HG03558 (cell line): ENCODE data around the gene ARHGAP6.
A peak's percentile ranks its signal among the peaks of the same experiment; 100 is the strongest.
"Not testable (repeated sequence)": the region's sequence is repeated elsewhere in the genome, so short reads cannot be mapped to it uniquely, and the experiment has no call there.

ENCODE experiments used
- ATAC-seq: cut with Tn5 transposase; IDR thresholded peaks from one replicate; pipeline ENCODE4 v1.9.1; 2021; ENCODE audit warnings: moderate number of reproducible peaks; ENCODE audit not compliant: unreplicated experiment; ENCODE audit errors: extremely low read depth

ARHGAP6 gene

GRCh38 chrX:11371106-11371505 lies 294.6 kb downstream of the ARHGAP6 start:
- ATAC-seq = no peak

DNA sequence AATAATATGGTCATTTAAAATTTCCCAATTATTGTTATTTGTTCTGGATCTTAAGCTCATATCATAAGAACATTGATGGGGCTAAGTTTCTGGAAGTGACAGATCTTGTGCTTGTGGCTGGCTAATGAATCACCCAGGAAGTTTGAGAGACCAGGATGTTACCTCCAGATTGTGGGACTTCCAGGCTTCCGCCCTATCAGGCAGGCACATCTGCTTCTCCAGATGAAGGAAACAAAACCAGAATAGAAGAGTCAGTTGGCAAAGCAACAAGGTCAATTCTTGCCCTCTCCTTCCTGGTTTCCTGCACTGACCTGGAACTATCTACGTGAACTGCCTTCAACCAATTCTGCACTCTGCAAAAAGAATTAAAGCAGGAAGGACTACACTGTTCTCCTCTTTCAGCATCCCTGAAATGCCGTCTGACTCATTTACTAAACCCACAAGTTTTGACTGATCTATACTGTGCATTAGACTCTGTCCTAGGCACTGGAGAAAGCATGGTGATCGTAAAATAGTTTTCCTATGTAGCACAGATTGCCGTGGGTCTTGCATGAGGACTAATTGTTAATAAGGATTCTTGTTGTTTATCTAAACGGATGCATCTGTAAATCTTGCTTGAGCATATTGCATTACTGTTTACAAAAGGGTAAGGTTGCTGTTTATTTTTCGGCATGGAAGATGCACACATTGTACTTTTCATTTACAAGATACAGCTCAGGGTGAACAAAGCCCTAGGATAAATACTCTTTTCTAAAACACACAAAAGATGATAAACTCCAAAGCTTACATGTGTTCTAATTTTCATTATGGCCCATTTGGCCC lies 297.9 kb downstream of the ARHGAP6 start:
- ATAC-seq = no peak

GRCh38 chrX:11366998-11367595 lies 298.6 kb downstream of the ARHGAP6 start:
- ATAC-seq = no peak

- ATAC-seq = no peak
Measured at GRCh38 chrX:11365426-11365825, 300.3 kb downstream of the ARHGAP6 start.

DNA sequence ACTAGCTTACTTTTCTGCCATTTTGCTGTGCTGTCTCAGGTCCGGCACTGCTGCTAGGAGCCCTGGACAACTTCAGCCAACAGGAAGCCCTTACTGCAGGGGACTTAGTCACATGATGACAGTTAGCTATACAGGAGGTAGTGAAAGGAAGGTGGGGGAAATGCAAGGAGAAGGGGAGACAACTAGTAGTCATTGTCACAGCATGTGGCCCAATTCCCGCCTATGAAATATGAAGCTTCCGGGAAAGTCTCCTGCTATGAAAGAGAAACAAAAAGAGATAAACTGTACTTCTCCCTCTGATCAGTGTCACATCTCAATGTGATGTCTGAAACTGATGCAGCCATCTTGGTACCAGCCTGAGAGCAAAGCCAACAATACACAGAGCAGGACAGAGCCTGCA lies 300.9 kb downstream of the ARHGAP6 start:
- no peak for ATAC-seq

- ATAC-seq = not testable (repeated sequence)
Measured at GRCh38 chrX:11363825-11364224, 301.9 kb downstream of the ARHGAP6 start.

DNA sequence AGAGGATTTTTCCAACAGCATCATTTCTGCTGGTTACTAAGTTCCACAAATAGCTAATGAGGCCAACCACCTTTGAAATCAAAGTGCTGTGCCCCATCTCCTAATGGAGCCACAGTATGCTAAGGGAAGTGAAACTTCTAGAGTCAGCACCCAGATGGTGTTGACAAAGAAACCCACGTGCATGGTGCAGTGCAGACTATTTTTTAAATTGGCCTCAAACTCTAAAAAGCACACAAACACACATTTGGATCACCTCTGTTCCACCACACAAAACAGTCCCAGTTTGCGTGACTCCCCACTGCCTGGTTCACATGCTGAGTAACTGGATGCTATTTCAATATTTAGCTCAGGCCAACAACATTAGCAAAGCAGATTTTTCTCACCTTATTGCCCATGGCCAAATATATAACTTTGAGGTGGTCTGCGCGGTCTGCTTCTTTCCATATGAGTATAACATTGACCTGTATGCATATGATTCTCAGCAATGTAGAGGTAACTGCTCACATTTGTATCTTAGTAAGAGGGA lies 302.6 kb downstream of the ARHGAP6 start:
- peak; percentile 94 for ATAC-seq

DNA sequence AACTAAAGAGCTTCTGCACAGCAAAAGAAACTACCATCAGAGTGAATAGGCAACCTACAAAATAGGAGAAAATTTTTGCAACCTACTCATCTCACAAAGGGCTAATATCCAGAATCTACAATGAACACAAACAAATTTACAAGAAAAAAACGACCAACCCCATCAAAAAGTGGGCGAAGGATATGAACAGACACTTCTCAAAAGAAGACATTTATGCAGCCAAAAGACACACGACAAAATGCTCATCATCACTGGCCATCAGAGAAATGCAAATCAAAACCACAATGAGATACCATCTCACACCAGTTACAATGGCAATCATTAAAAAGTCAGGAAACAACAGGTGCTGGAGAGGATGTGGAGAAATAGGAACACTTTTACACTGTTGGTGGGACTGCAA lies 304.1 kb downstream of the ARHGAP6 start:
- ATAC-seq = not testable (repeated sequence)

DNA sequence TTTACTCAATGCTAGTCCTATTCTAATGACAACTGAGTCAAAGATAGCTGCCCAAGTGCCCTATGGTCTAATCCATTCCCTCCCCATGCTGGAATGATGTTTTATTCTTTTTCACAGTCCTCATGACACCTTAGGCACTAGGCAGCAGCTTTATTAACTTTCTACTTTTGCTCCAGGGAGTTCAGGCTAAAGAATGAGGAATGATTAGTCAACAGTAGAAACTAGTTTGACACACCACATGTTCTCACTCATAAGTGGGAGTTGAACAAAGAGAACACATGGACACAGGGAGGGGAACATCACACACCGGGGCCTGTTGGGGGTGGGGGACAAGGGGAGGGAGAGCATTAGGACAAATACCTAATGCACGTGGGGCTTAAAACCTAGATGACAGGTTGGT lies 309.8 kb downstream of the ARHGAP6 start:
- not testable (repeated sequence) for ATAC-seq

DNA sequence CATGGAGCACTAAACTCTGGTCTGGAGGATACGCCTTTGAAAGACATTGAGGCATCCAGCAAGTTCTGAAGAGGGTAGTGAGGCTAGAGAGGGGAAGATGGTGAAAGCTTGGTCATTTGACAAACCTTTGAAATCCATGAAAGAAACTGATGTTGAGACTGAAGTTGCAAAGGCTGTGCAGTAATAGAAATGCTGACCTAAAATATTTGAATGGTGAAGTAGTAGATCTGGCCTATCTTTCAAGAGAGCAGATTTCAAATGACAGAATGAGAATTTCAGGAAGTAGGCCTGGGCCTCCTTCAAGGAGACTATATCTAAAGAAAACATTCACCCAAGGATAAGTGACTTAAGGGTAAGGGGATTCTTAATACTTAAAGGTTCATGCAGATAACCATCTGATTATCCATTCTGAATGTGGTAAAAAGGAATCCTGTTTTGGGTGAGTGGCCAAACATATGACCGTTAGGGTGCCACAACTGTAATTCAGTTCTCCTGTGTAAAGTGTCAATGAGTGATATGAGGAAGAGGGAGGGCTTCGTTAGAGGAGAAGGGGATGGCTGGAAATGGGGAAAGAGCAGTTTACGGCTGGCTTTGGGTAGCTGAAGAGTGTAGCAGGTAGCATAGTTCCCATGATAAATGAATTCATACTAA lies 310.3 kb downstream of the ARHGAP6 start:
- no peak for ATAC-seq

DNA sequence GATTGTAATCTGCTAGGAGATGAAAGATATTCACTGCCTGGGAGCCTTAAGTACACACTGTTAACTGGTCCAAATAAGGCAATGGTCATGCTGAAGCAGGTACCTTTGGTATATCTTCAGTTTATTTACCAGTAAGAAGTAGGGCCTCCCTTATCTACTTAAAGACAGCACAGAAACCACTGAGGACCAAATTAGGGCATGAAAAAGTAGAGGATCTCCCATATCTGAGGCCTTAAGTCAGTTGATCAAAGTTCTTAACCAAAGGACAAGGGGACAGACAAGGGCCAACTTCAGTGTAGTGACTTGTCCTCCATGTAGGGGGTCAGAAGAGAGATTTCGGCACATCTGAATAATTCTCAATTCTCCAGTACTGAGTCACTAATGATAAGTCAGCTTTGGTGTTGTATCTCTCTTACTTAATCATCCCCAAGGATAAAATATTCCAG lies 313.4 kb downstream of the ARHGAP6 start:
- no peak for ATAC-seq

GRCh38 chrX:11351375-11352295 lies 314.1 kb downstream of the ARHGAP6 start:
- ATAC-seq = peak; percentile 8

DNA sequence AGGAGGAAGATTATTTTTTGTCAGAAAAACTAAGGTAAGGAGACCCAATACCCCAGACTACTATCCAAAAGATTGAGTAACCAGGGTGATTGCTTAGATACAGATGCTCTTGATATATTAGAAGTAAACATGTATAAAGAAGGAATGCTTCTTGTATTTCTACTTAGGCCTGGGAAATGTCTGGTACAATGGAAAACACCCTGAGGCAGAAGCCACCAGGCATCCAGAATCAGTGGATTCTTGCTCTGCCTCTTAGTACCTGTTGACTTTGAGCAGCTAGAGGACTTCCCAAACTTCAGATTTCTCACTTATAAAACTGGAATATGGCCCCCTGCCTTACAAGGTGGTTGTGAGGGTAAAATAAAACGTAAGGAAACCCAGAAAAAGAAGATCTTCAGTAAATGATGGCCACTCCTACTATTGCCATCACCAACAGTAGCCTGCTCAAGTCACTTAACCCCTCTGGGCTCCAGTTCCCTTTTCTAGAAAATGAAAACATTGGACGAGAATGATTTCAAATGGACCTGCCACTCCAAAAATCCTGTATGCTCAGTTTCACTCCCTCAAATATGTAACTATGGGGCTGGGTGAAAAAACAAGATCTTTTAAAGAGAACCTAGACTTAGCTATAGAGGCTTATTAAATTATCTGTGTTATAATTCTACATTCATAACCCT lies 315.9 kb downstream of the ARHGAP6 start:
- no peak for ATAC-seq

GRCh38 chrX:11349020-11349419 lies 316.7 kb downstream of the ARHGAP6 start:
- no peak for ATAC-seq

- ATAC-seq = no peak
Measured at GRCh38 chrX:11347300-11347699, 318.4 kb downstream of the ARHGAP6 start.

DNA sequence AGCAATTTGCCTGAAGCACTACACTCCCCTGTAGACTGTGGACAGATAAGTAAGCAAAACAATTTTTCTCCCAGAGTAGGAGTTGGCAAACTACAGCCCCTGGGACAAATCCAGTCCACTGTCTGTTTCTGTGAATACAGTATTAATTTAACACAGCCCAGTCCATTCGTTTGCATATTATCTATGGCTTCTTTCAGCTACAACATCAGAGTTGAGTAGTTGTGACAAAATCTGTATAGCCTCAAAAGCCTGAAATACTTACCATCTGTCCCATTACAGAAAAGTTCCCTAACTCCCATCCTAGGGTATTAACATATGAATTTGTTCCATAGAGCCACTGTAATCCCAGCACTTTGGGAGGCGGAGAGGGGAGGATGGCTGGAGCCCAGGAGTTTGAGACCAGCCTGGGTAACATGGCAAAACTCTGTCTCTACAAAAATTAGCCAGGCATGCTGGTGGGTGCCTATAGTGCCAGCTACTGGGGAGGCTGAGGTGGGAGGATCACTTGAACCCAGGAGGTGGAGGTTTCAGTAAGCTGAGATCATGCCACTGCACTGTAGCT lies 319.5 kb downstream of the ARHGAP6 start:
- ATAC-seq = no peak

GRCh38 chrX:11342673-11343072 lies 323.0 kb downstream of the ARHGAP6 start:
- no peak for ATAC-seq

GRCh38 chrX:11341274-11342201 lies 324.2 kb downstream of the ARHGAP6 start:
- peak; percentile 53 for ATAC-seq
